CD4-positive, alpha-beta T cell treated with Interleukin-6 at 100 ng/mL for 8 hours (primary cell): ENCODE measurements around the gene NFKBIE.
"Not testable (repeated sequence)": the region's sequence is repeated elsewhere in the genome, so short reads cannot be mapped to it uniquely, and the experiment has no call there.

Experiments
- DNase-seq: peaks from one replicate; pipeline ENCODE4 v3.0.0-alpha.2; 2020; ENCODE audit warnings: mixed read lengths, low spot score

Gene NFKBIE

GRCh38 chr6:44265007-44265721, at the start of gene NFKBIE:
NFKBIE (minus strand) TSS chr6:44265551; CDS start chr6:44265346, 205 bp downstream.
- peak; percentile 93 for DNase-seq

GRCh38 chr6:44314657-44315056, 49.3 kb upstream of the NFKBIE start:
- DNase-seq, result not testable (repeated sequence)

- peak; percentile 88 for DNase-seq
These were observed 47.8 kb upstream of the NFKBIE start, which contains the start of gene AARS2 for GRCh38 chr6:44312901-44313788. AARS2 (minus strand) TSS chr6:44313347; CDS start chr6:44313323, 24 bp downstream.

- DNase-seq, result no peak
These were observed 46.4 kb upstream of the NFKBIE start for GRCh38 chr6:44311767-44312166.

- DNase-seq, result no peak
These were observed 46.0 kb upstream of the NFKBIE start for GRCh38 chr6:44311304-44311703.

- DNase-seq, result no peak
These were observed 44.9 kb upstream of the NFKBIE start for GRCh38 chr6:44310241-44310640.

- DNase-seq, result no peak
These were observed 44.3 kb upstream of the NFKBIE start for GRCh38 chr6:44309631-44310030.

- DNase-seq, result no peak
These were observed 43.7 kb upstream of the NFKBIE start for GRCh38 chr6:44309092-44309491.

- DNase-seq, result no peak
These were observed 41.9 kb upstream of the NFKBIE start for GRCh38 chr6:44307217-44307616.

- DNase-seq, result no peak
These were observed 41.4 kb upstream of the NFKBIE start for GRCh38 chr6:44306710-44307109.

- no peak for DNase-seq
These were observed 39.9 kb upstream of the NFKBIE start for GRCh38 chr6:44305200-44305725.

GRCh38 chr6:44304282-44305199, 39.2 kb upstream of the NFKBIE start:
- DNase-seq, result peak; percentile 41

GRCh38 chr6:44303842-44304241, 38.5 kb upstream of the NFKBIE start:
- no peak for DNase-seq

GRCh38 chr6:44302856-44303255, 37.5 kb upstream of the NFKBIE start:
- no peak for DNase-seq

GRCh38 chr6:44301782-44302564, 36.6 kb upstream of the NFKBIE start:
- DNase-seq, result no peak

GRCh38 chr6:44301106-44301505, 35.8 kb upstream of the NFKBIE start:
- no peak for DNase-seq

GRCh38 chr6:44300292-44300823, 35.0 kb upstream of the NFKBIE start:
- DNase-seq, result no peak

GRCh38 chr6:44298864-44299263, 33.5 kb upstream of the NFKBIE start:
- DNase-seq, result no peak

GRCh38 chr6:44298055-44298803, 32.9 kb upstream of the NFKBIE start:
- DNase-seq, result no peak
